Fibroblast of skin of left biceps (primary cell): Measurements from ENCODE around the gene RPP25.
"Not testable (repeated sequence)": the region's sequence is repeated elsewhere in the genome, so short reads cannot be mapped to it uniquely, and the experiment has no call there.

Experiments used
- DNase-seq, 2 experiments: peaks; one replicate each; pipeline ENCODE4 v3.0.0-alpha.2; 2013; ENCODE audit warnings: low read depth in 2 of 2

The RPP25 gene

DNA sequence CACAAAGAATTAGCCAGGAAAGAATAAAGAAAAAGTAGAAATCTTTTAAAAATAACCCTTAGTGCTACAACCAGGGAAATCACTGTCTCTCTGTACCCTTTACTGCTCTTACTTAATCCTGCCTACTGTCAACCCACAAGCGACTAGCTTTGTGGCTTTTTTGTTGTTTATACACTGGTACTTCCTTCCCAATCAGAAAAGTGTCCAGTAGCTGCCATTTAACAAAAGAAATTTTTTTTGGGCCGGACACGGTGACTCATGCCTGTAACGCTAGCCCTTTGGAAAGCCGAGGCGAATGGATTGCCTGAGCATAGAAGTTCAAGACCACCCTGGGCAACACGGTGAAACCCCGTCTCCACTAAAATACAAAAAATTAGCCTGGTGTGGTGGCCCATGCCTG is 36.1 kb downstream of the RPP25 start:
- DNase-seq = no peak

DNA sequence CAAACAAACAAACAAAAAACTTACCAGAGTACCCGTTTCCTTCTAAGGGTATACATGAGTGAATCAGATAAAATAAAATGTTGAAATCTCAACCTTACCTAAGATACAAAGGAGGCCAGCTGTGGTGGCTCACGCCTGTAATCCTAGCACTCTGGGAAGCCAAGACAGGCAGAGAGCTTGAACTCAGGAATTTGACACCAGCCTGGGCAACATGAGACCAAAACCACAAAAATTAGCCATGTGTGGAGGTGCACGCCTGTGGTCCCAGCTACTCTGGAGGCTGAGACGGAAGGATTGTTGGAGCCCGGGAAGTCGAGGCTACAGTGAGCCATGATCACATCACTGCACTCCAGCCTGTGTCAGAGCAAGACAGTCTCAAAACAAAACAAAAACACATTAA is 38.9 kb downstream of the RPP25 start:
- no peak for DNase-seq

DNA sequence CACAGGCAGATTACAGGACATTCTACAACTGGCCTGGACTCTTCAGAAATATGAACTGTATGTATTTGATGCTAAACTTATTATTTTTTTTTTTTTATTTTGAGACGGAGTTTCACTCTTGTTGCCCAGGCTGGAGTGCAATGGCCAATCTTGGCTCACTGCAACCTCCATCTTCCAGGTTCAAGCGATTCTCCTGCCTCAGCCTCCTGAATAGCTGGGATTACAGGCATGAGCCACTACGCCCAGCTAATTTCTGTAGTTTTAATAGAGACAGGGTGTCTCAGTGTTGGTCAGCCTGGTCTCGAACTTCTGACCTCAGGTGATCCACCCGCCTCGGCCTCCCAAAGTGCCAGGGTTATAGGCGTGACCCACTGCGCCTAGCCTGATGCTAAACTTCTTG is 42.8 kb downstream of the RPP25 start:
- not testable (repeated sequence) for DNase-seq

DNA sequence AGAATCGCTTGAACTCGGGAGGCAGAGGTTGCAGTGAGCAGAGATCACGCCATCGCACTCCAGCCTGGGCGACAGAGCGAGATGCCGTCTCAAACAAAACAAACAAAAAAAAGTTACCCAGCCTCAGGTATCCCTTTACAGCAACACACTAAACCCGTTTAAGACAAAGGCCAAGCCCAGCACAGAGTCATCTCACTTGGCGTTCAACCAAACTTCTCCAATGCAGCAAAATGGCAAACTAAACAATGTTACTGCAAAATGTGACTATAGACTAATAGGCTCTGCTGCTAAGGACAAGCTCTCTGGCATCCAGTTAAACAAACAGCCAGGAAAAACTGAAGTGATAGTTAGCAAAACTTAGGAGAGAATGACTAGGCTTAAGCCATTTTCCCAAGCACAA is 43.5 kb downstream of the RPP25 start:
- DNase-seq = no peak

DNA sequence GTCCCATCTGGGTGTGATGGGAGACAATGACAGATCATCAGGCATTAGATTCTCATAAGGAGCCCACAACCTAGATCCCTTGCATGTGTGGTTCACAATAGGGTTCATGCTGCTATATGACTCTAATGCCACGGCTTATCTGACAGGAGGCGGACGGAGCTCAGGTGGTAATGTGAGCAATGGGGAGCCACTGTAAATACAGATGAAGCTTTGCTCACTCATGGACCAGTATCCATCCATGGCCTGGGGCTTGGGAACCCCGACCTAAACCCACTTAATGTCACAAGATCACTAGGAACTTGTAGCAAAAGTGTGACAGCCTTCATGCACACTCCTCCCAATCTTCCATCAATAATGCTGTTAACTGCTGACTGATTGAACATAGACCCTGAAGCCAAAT is 47.9 kb downstream of the RPP25 start:
- DNase-seq = no peak

DNA sequence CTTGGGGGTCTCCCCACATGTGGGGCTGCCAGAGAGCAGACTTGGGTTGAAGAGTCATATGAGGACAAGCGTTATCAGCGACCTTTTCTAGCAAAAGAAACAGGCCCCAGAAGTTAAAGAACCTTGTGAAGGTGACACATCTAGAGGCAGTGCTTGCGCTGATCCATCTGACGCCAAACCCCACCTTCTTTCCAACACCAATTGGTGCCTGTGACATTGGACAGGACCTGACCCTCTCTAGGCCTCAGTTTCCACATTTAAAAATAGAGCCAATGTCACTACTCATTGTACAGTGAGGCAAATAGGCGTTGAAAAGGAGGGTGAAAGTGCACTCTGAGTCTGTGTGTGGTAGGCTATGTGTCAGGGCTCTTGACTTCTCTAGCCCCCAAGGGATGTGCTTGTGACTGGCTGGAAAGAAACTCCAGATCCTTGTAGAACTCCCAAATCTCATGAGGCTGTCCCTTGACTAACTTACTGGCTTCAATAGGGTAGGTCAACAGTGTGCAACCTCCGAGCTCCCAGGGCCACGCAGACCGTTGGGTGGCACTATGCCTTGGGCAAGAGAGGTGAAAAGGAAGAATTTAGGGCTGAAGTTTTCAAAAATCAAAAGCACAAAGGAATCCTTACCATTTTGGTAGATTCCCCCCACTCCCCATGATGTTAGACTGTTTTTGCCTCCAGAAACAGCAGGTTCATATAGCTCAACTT is 49.3 kb downstream of the RPP25 start:
- DNase-seq = no peak

DNA sequence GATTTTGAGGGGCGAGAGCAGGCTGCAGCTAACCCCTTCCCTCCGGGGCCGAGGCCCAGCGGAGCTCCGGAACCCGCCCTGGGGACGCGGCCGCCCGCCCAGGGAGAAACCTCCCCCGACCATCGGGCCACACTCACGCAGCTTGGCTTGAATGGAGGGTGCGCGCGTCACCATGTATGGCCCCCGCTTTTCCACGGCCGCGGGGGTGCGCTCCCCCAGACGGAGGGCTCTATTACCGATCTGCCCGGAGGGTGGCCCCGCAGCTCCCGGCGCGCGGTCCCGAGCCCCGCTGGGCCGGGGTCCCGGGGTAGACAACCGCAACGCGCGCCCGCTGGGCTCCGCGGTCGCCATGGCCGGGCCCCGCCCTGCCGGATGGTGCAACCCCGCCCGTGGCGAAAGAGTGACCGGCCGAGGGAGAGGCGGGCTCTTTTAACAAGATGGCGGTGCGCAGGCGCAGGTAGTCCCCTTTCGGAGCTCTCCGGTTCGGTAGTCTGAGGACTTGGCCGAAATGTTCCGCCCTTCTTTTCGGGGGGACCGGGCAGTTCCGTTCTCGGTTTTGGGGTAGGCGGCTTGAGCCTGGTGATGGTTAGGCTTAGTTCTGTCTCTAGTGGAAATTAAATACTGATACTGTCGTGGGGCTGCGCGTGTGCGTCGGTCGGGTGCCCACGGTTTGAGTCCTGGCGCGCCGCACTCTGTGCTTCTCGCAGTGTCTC is 50.0 kb downstream of the RPP25 start, which contains the start of gene FAM219B:
Gene FAM219B, minus strand, starts transcription at position 402 of the 713 bp plus-strand sequence. Its CDS starts 51 bp downstream, at position 351.
- DNase-seq = peak; percentile 37 to 43

DNA sequence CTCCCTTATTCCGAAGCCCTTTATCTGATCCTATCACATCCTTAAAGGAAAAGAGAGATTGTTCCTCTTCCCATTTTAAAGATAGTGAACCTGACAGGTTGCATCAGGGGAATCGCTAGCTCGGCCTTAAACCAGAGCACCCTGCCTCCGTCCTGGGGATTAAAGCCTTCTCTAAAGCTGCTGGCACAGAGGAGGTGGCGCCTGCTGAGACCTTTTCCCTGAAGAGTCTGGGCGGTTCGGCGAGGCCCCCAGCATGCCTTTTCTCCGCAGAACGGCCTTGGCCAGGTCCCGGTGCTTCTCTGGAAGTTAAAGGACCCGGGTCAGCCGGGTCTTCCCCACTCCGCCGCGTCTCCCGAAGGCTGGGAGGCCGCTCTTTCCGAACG is 50.5 kb downstream of the RPP25 start:
- DNase-seq = no peak
